ENCODE results near the gene EVPL.
"Not testable (repeated sequence)": the region's sequence is repeated elsewhere in the genome, so short reads cannot be mapped to it uniquely, and the experiment has no call there.

The EVPL gene

DNA sequence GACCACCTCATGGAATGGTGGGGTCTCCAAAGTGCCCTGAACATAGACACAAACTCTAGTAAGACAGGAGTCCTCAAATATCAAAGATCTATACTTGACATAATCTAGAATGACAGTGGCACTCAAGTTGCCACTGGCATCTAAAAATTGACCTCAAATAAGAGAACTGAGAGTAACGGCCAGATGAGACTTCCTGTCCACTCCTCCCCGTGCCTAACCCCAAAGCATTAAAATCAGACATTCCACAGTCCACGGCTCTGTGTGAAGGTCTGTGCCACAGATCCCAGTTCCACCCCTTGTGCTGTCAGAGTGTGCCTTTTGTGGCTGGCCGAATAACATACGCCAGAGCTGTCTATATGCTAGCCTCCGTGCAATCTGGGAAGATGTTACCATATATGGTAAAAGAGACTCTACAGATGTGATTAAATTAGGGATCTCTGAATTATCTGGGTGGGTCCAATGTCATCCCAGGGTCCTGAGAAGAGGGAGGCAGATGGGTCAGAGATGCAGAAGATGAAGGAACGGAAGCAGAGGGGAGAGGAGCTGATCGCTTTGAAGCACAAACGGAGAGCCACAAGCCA lies 21.0 kb upstream of the EVPL start:
- DNase-seq, result no peak

DNA sequence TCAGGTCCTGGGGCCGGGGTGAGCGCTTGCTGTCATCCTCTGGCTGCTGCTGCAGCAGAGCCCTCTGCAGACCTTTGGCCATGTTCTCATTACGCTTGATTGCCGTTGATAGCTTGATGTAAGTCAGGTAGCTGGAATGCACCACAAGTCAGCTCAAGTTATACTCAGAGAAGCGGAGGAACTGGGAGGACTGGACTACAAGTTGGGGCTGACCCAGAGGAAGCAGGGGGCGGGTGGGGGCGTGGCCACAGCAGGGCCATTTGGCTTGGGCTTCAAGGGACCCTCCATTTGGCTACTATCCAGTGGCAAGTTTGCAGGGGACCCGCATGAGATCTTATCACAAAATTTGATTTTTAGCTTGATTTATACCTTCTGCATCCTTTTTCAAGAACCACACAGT lies 19.0 kb upstream of the EVPL start:
- no peak for DNase-seq

DNA sequence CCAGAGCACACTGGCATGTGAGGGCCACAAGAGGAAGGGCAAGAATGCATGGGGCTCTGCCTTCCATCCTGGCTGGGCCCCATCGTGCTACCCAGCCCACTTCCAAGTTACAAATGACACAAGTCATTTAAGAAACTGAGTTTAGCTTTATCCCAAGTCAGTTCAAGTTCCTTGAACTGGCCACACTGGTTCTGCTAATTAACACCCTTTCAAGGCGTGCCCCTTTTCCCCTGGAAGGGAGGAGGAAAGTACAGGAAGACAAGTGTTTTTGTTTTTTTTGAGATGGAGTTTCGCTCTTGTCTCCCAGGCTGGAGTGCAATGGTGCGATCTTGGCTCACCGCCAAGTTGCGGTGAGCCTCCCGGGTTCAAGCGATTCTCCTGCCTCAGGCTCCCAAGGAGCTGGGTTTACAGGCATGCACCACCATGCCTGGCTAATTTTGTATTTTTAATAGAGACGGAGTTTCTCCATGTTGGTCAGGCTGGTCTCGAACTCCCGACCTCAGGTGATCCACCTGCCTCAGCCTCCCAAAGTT lies 17.4 kb upstream of the EVPL start:
- DNase-seq, result not testable (repeated sequence)

DNA sequence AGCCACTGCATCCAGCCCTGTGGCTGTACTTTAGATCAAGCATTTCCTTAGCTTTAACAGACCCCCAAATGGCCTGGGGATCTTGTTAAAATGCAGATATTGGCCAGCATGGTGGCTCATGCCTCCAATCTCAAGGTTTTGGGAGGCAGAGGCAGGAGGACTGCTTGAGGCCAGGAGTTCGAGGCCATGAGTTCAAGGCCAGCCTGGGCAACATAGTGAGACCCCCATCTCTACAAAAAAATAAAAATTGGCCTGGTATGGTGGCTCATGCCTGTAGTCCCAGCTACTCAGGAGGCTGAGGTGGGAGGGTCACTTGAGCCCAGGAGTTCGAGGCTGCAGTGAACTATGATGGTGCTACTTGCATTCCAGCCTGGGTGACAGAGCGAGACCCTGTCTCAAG lies 15.8 kb upstream of the EVPL start:
- DNase-seq, result not testable (repeated sequence)

DNA sequence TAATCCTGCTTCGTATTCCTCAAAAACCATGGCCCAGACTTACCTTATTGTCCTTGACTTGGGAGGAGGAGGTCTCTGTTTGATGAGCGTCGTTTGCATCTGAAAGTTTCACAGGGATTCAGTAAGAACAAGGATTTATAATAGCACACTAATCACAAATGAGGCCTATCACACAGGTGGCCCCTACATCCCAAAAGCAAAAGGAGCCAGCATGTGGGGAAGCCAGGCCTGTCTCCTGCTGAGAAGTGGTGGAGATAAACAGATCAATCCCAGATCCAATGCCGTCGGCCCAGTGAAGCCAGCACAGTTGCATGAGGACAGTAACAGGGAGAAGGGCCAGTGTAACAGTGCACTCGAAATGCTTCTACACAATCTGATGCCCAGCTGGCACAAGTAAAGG lies 13.3 kb upstream of the EVPL start:
- no peak for DNase-seq

DNA sequence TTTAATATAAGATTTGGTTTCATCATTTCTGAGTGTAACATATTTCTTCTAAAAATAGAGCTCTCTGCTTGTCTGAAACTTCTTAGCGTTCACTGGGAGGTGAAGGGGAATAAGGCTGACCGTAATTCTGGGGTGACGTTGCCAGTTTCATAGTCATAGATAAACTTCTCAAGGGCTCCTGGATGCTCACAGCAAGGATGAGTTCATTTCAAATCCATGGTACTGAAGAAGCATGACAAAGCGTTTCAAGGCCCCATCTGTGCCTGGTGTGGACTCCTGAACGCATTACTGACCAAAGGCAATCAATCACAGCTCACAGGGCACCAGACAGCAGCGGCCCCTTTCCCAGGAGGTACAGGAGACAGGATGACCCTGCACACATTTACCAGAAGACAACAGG lies 12.0 kb upstream of the EVPL start:
- no peak for DNase-seq

DNA sequence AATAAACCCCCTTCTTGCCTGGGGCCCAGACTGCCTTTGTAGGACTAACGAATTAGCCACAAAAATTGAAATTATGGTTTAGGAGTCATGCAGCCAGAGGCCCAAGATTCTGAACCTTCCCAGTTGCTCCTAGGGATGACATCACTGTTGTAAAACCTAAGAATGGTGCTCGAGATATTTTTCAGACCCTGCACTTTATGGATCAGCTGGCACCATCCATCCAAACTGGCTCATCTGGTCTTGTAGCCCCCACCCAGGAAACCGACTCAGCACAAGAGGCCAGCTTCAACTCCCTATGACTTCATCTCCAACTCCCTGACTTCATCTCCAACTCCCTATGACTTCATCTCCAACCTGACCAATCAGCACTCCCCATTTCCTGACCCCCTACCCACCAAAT lies 10.9 kb upstream of the EVPL start:
- no peak for DNase-seq

DNA sequence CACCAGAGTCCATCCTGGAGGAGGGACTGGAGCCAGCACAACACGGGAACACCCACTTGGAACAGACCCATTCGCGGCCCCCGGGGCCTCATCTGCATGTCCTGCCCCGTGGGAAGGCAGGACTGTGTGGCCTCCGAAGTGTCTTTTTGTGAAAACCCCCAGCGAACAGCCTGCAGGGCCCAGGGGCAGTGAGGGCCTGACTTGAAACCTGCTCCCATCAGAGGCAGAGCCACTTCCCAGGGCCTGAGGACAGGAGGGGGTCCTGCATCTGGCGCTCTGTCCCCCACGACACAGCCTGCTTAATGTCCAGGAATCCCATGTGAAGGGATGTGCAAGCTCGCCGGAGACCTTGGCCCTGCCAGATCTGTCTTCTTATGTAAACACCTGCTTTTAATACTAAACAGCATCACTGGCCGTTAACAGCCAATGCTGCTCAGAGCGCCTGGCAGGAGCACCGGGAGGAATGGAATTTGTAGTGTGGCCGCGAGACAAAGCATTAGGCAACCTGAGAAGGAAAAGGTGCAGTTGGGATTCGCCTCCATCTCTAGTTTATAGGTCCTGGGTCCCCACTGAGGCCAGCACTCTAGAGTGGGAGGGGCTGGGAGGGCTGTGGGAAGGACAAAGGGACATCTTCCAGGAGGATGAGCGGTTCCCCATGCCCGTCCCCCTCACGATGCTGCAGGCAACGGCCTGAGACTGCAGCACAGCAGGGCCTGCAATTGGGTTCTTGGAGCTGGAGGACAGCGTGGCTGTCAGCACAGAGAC lies 9.6 kb upstream of the EVPL start:
- DNase-seq, result no peak

DNA sequence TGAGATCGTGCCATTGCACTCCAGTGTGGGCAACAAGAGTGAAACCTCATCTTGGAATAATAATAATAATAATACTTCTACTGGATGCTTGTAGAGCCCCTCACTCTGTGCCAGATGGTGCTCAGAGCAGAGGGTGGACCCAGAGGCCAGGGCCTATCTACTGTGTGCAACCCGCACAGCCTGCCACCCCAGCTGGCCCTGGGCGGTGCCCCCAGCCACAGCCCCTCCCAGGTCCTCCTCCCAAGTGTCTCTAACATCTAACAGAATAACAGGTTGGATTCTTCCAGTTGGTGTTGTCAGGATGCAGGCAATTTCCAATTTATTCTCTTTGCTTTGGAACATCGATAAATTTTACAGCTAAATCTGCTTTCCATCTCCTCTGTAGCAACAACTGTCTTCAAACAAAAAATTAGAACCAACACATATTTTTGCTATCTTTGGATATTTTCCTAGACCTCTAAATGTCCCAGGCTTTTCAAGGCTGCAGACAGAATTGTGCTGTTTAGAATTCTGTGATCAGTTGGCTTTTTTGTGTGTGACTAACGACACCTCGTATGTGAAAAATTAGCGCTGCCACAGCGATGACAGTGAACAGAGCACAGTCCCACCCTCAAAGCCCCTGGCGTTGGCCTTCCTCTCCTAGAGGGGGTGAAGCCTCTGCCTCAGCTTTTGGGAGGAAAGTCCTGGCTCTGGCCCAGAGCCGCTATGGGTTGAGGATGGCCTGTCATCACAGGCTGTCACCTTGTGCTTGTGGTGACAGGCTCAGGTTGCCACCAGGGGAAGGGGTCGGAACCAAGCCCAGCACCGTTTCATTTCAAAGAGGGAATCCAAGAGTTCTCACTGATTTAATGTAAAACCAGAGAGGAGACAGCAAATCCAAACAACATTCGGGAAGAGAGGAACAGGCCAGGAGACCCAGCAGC lies 7.6 kb upstream of the EVPL start:
- DNase-seq, result no peak

DNA sequence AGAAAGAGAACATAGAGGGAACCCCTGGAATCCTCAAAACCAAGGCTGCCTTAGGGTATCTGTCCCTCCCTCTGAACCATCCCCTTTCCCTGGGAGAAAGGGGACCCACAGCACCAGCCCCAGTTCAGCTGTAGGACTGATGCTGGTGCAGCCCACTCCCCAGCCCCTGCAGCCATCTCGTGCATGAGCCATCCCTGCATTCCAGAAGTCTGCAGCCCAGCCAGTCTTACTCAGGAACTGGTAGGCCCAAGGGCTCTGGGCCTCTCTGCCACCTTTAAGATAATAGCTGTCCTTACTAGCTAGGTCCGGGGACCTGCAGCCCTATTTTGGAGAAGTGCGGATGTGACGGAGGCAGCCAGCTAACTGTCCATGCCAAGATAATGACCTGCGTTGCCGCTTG lies 6.0 kb upstream of the EVPL start:
- DNase-seq, result no peak

DNA sequence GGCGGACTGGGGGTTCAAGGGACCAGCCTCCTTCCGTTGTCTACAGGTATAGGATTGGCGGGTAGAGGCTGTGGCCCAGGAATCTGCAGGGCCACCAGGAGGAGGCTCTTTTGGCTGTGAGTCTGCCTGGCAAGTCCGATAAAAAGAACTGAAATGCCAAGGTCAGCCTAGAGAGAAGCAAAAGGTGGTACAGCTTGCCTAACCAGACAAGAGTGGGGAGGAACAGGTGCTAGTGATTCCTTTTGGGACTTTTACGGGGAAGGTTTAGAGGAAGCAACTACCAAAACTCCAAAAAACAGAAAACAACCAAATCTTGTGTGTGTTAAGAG lies 5.6 kb upstream of the EVPL start:
- DNase-seq, result no peak

DNA sequence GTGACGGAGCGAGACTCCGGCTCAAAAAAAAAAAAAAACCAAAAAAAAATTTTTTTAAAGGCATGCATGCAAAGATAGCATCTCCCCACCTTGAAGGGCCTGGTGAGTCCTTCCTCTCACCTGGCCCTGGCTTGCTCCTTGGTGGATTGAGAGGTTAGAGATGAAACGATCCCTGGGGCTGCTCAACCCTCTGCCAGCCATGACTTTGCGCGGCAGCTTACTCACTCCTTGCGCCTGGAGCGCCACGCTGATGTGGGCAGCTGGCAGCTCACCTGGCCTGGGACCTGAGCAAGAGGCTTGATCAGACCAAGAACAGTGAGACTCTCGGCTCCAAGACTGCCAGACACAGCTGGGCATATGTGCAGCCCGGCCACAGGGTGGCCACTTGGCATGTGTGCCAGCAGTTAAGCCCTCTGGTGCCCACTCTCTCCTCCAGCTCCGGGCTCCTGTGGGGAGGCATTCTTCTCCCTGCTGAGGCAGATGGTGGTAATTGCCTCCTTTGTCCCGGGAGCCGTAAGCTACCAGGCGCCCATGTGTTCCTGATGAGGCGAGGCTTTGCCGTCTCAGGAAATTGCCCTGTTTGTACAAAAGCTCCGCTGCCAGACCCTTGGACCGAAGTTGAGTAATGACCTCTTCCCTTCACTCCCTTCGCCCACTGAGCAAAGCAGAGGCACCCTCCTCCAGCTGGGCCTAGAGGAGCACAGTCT lies 5.1 kb upstream of the EVPL start:
- DNase-seq, result no peak

DNA sequence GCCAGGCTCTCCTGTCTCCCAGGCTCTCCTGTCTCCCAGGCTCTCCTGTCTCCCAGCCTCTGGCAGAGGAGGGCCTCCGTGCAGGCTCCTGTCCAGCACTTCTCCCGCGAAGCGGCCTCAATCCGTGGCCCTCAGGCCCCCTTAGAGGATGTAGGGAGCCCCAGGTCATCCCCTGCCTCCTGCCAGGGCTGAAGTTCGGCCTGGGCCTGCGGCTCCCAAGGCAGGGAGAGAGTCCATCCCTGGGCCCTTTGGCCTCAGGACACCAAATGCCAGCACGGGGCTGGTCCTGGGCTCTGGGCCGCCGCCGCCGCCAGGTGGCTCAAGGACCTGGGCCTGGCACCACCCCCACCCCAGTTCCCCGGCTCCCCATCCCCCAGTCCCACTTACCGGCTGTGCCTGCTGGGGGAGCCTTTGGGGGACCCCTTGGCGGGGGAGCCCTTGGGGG lies 370 bp downstream of the EVPL start:
- DNase-seq, result no peak

DNA sequence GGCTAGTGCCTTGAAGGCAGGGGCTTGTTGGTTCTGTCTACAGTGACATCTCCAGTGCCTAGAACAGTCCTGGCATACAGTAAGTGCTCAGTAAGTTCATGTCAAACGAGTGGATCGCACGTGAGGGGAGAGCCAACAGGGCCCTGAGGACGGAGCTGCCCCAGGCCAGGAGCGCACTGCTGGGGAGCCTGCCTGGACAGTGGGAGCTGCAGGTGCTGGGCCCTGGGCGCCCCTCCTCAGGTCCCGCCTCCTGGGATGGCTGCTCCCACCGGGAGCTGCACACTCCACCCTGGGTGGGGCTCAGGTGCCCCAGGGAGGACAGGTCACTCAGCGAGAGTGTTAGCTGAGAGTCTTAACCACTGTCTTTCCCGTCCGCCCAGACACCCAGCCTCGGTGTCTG lies 1.8 kb downstream of the EVPL start:
- no peak for DNase-seq

DNA sequence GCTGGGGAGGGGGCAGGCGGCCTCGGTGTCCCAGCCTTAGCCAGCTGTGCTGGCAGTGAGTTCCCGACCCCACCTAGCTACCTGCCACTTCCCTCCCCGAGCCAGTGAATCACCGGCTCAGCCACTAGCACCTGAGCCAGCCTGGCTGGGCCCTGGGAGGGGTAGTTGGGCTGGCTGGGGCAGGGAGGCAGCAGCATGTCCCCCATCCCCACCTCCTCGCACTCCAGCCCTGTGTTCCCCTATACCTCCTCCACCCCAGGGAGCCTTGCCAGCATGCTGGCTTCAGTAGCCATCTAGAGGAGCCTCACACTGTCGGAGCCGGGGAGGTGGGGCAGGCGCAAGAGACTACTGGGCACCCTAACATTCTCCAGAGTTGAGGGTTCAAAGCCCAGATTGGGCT lies 2.8 kb downstream of the EVPL start:
- DNase-seq, result no peak

DNA sequence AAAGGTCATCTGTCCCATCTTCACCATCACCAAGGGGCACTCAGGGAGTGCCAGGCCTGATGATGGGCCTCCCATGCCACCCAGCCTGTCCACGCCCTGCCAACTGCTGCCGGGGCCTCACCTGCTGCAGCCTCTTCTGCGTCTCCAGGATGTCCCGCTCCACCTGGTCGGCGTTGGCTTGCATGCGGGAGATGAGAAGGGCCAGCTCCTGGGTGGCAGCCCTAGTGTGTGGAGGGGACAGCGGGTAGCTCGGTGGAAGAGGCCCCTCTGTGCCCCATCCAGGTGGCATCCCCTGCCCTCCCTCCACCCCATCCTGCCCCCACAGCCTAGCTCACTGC lies 3.2 kb downstream of the EVPL start:
- no peak for DNase-seq

DNA sequence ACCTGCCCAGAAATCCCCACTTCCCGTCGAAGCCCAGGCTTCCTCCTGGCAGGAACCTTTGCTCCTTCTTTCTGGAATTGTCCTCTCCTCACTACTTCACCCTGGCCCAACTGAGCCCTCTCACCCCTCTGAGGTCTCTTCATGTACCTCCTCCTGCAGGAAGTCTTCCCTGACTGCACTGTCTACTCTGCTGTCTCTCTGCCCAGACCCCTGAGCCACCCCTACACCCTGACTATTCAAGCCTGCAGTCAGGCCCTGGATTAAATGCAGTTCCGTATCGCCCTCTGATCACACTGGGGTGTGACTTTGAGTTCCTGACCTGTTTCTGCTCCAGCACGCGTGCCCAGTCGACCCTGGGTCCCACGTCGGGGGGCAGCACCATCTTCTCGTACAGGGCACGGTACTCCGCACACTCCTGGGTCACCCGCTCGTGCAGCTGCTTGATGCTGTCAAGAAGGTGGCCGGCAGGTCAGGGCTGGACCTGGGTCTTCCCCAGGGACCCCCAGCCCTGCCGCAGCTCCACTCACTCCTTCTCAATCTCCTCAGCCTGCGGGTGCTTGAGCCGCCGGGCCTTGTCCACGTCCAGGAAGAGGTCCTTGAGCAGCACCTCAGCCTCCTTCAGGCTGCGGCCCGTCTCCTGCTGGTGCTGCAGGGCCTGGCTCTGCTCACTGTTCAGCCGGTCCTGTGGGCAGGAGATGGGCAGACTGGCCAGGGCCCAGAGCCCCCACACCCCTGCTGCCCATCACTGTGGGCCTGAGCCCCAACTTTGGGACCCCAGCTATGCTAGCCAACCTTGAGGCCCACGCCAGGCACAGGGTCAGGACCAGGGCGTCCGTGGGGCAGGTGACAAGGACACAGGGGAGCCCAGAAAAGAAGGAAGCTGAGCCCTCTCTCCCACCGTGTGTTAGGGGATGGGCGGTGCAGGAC lies 3.9 kb downstream of the EVPL start:
- DNase-seq, result no peak

DNA sequence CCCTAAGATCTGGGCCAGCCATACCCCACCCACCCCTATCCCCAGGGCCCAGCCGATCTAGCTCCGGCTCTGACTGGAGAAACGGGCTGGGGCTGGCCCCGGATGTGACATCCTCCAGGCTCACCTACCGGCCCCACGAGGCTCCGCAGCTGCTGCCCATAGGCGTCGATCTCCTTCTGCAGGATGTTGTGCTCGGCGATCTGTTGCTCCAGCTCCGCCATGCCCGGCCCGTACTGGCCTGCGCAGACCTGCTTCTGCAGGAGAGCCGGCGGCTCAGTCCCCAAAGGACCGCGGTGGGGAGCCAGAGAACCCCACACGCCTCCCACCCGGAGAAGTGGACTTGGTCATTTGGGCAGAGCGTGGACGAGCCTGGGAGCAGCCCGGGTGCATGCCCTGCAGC lies 4.8 kb downstream of the EVPL start:
- DNase-seq, result no peak

DNA sequence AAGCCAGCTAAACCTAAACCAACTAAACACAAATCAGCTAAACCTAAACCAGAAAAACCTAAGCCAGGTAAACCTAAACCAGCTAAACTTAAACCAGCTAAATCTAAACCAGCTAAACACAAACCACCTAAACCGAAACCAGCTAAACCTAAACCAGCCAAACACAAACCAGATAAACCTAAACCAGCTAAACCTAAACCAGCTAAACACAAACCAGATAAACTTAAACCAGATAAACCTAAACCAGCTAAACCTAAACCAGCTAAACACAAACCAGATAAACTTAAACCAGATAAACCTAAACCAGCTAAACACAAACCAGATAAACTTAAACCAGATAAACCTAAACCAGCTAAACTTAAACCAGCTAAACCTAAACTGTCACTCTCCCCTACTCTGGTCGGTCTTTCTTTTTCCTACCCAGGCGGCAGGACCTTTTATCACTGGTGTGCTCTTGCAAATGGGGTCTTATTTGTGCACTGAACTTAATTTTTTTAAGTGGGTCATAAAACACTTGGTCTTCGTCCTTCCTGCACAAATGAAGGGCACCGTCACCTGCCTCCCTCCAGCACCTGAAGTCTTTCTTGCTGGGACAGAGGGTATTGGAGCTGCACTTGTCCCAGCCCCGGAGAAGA lies 7.2 kb downstream of the EVPL start:
- DNase-seq, result no peak

DNA sequence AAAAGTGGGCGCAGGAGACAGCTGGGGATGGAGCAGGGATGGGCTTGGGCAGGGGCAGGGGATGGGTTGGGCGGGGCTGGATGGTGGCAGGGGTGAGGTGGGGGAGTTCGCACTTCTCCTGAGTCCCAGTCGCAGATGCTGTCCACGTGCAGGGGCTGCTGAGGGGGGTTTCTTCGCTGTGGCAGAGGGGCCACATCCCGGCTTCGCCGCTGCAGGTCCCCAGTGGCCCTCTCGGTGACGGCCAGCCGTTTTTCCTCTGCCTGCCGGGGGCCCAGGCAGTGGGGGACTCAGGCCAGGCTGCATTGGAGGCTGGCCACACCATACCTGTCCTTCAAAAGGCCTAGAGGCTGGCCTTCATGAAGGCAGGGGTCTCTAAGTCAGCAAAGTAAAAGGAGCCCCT lies 8.3 kb downstream of the EVPL start:
- no peak for DNase-seq

DNA sequence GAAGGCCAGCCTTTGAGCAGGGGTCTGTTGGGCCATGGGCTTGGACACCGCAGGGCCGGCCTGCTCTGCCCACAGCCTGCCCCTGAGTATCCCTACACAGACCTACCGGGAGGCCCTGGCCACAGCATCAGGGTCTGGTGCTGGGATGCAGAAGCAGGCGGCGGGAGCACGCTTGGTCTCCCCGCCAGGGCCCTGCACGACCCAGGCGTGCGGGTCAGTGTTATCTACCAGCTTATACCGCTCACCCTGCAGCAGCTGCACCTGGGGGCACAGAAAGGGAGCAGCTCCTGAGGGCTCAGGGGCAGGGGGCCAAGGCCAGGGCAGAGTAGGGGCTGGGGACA lies 8.8 kb downstream of the EVPL start:
- DNase-seq, result no peak
